NCI-H146 (cell line): ENCODE results near the gene ISX.
A peak's percentile ranks its signal among the peaks of the same experiment; 100 is the strongest.
"Not testable (repeated sequence)": the region's sequence is repeated elsewhere in the genome, so short reads cannot be mapped to it uniquely, and the experiment has no call there.

Source experiments
- DNase-seq: peaks from one replicate; lab custom pipeline; 2025; lab: John Stamatoyannopoulos, UW

The ISX gene

DNA sequence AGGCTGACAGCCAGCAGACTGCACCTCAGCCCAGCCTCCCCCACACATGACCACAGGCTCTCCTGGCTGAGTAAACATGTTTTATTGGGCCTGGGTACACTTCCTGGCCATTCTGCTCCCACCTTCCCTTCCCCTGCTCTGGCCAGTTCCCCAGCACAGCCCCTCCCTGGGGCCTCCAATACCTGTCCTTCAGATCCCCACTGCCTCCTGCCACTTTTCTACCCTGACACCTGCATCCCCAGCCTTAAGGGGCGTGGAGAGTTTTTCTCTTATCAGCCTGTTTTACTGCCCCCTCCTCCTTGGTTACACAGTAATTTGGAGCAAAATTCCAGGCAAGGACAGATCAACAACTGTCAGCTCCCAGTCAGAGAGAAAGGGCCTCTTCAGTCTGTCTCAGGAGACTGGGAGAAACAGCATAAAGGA, at the start of gene ISX:
ISX (plus strand) TSS at position 363 of the 423 bp plus-strand sequence. CDS start 930 bp downstream, outside the sequence.
- DNase-seq: peak; percentile 47

DNA sequence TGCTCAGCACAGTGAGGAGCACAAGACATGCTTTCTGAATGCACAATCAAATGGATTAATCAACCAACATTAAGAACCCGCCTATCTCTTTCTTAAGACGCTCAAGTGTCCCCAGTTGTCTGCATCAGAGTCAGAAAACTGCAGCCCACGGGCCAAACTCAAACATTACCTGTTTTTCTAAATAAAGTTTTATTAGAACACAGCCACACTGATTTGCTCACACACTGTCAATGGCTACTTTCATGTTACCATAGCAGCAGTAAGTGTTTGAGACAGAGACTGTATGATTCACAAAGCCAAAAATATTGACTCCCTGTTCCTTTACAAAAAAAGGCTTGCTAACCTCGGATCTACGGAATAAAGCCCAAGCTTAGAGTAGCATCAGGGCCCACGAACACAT, 49.0 kb upstream of the ISX start:
- DNase-seq: no peak

GRCh38 chr22:35018995-35019394, 47.0 kb upstream of the ISX start:
- DNase-seq: no peak

GRCh38 chr22:35020517-35020916, 45.4 kb upstream of the ISX start:
- no peak for DNase-seq

DNA sequence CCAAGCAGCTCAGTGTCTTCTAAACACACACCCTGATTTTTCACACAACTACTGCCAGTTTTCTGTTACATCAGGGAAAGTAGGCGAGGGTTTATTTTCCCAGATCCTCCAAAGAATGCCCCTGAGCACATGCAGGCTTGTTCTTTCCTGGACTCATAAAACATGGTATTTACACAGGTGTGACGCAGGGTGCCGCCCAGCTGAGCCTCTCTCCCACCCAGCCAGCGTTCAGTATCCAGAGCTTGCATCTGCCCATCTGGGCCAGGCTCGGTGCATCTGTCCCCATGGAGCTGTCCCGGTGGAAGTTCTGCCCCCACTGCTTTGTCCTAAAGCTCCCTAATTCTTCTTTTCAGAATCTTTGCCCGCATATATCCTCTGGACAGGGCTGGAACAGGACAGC, 44.8 kb upstream of the ISX start:
- peak; percentile 65 for DNase-seq

- no peak for DNase-seq
These were observed 43.7 kb upstream of the ISX start for GRCh38 chr22:35022291-35022690.

GRCh38 chr22:35023692-35024363, 42.1 kb upstream of the ISX start:
- peak; percentile 54 for DNase-seq

GRCh38 chr22:35024364-35024692, 41.6 kb upstream of the ISX start:
- no peak for DNase-seq

DNA sequence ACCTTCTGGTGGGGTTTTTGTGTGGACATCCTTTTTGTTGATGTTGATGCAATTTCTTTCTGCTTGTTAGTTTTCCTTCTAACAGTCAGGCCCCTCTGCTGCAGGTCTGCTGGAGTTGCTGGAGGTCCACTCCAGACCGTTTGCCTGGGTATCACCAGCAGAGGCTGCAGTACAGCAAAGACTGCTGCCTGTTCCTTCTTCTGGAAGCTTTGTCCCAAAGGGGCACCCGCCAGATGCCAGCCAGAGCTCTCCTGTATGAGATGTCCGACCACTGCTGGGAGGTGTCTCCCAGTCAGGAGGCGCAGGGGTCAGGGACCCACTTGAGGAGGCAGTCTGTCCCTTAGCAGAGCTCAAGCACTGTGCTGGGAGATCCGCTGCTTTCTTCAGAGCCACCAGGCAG, 35.8 kb upstream of the ISX start:
- DNase-seq: not testable (repeated sequence)

GRCh38 chr22:35032571-35032970, 33.4 kb upstream of the ISX start:
- DNase-seq: no peak

- DNase-seq: no peak
These were observed 32.2 kb upstream of the ISX start for GRCh38 chr22:35033635-35034296.

DNA sequence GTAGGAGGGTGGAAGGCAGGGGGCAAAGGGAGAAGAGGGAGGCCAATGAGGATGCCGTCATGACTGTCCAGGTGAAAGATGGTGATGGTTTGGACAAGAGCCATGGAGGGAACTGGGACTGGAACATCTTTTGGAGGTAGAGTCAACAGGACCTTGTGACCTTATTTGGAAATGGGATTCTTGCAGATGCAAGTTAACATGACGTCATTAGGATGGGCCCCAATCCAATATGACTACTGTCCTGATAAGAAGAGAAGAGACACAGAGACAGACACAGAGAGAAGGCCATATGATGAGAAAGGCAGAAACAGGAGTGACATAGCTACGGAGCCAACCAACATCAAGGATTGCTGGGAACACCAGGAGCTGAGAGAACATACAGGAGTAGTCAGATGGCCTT, 31.0 kb upstream of the ISX start:
- DNase-seq: no peak

DNA sequence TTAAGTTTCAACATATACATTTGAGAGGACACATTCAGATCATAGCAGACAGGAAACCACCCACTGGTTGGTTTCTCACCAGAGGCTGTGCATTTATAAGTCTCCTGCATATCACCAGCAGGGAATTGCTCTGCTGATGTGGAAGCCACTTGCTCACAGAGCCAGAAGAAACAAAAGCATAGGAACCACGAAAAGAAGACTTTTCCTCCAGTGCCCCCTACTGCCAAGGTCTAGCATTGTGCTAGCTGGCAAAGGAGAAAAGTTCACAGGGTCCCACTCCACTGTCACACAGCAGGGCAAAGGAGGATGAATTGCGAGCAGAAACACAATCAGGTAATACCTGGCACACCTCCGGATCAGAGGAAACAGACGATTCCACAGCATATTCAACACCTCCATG, 28.9 kb upstream of the ISX start:
- no peak for DNase-seq

GRCh38 chr22:35039625-35040024, 26.3 kb upstream of the ISX start:
- no peak for DNase-seq

DNA sequence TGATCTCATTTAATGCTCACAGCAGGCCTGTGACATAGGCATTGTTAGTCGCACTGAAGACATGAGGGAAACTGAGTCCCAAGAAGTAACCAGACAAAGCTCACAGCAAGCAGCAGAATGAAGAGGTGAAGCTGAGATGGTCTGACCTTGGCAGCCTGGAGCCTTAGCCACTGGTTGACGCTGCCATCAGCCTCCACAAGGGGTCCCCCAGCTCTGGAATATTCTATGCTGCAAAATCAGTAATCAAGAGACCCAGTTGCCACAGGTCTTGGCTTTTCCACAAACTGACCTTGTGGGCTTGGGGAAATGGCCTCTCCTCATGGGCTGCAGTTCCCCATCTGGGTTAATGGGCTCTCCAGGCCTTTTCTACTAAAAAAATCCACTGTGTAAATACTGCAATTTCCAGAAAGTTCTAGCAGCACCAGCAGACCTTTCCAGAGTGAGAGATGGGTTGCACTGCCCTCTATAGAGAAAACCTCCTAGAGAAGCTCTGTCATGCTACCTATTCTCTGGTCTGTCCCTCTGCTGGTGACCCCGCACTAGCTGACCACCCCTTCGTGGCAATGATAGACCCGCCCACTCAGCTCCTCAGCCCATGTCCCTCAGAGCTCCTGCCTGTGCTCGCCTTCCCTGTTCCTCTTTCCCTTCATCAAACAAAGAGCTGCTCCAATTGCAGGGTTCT, 22.6 kb upstream of the ISX start:
- DNase-seq: no peak

DNA sequence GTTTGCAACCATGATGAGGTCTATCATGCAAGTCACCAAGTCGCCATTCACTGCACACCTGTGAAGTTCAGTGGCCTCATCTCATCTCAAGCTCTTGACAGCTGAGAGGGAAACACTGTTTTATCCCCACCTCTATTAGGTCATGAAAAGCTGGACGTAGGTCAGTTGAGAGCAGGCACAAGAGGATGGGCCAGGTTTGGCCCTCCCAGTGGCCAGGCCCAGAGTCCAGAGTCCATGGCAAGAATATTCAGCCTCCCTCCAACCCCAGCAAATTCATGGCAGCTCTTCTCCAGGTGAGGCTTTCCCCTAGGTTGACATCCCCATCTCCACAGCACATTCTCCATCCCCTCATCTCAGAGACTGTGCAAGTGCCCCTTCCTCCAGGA, 22.0 kb upstream of the ISX start:
- no peak for DNase-seq

DNA sequence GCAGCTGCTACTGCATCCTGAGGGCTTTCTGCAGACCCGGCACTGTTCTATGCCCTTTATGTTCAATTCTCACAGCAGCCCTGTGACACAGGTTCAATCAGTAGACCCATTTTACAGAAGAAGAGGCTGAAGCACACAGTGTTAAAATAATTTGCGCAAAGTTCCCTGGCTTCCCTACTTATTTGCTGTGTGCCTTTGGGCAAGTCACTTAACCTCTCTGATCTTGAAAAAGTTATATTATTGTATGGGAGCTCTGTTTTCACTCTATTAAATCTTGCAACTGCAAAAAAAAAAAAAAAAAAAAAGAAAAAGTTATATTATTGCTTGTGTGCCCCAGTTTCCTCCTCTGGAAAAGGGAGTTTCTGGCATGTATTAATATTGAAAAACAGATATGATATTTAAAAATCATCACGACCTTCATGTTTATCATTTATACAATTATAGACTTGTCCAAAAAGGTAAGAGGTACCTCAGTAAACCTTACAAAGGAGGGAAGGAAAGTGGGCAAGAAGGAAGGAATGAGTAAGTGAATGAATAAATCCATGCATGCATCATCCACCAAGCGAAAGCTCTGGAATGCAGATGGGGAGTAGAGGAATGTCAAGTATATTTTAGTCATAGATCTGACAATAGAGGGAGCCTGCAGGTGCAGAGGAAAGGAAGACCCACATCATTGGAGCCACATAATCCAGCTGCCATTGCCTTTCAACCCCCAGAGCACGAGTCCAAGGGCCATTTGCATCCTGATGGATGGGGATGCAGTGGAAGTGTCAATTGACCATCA, 21.2 kb upstream of the ISX start:
- no peak for DNase-seq

- no peak for DNase-seq
These were observed 20.5 kb upstream of the ISX start for GRCh38 chr22:35045451-35045850.

DNA sequence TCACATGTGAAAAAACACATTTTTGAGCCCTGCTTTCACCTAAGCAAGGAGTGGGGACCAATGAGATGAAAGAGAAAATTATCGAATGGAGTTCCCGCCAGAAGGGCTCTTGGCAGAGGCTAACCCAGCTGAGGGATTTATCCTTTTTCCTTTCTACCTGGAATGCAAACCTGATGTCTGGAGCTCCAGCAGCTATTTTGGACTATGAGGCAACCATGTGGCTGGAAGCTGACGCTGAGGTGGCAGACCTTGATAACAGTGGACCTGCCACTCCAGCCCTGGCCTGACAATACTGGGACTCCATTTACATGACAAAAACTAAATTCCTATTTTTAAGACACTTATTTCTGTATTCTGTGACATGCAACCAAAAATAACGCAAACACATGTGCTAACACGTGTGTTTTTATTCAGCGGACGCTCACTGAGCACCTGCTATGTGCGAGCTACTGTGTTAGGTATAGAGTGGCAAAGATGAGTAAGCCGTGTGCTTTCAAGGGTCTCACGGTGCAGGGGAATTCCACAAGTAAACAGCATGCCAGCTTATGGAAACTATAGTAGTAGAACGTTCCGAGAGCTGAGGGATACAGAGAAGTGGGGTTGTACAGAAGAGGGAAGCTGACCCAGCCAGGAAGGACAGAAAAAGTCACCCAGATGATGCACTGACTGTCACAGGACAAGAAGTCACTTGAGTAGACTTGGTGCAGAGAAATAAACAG, 19.1 kb upstream of the ISX start:
- no peak for DNase-seq

GRCh38 chr22:35050038-35050437, 15.9 kb upstream of the ISX start:
- not testable (repeated sequence) for DNase-seq

DNA sequence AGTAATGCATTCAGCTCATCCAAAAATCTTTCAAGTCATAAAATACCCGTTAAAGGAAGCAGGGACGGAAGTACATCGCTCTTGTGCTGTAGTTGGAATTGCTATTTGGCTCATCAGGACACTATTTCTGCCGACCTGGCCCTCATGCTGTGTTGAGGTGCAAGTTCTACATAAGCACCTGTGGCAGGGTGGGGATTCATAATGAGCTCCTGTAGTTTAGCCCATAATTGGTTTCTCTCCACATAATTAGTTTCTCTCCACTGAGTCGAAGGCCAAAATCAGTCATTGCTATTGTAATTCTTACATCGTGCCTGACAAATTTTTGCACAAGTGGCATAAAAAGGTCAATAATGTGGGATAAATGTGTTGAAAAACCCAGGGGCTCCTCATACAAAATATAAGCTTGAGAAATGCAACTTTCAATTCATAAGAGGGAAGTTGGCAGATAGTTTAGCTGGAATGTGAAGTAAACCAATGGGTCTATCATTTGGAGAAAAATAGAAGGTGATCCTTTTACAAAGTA, 14.9 kb upstream of the ISX start:
- DNase-seq: peak; percentile 16

DNA sequence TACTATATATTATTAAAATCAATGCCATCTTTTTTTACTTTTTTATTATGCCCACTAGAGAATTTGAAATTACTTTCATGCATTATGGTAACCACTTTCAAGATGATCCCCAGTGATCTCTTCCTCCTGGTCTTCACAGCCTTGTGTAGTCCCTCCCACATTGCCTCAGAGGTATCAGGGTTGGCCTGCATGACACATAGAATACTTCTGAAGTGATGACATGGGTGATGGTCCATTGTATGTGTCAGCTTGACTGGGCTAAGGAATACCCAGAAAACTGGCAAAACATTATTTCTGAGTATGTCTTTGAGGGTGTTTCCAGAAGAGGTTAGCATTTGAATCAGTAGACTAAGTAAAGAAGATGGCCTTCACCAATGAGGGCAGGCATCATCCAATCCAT, 14.2 kb upstream of the ISX start:
- no peak for DNase-seq
